K562 (cell line): ENCODE data around the gene DDX51. TPM values are rescaled to one million over a fixed set of nuclear protein-coding genes. Genes with fewer than 3 reads are reported as not detected.

Experiments used
- ATAC-seq: fragments of 200-7000 bp; cut with Tn5 transposase; 3 replicates; pipeline ENCODE4 v1.9.1; 2020; ENCODE audit warnings: moderate library complexity
- BruUV-seq: library from RNA; stranded (reverse); fragments of 400-500 nt; replicated peaks from 2 replicates; lab custom pipeline; 2021; lab: Mats Ljungman, UMichigan
- CTCF ChIA-PET: fragments of 300-600 bp; formaldehyde crosslinking; extraction: SDS; loops from one replicate; lab custom pipeline; 2021; ENCODE audit warnings: low intra/inter-chr PET ratio; lab: Yijun Ruan, JAX
- POLR2A ChIA-PET: fragments of 300-600, 350-650 bp; sonication (Branson Sonifier 250); formaldehyde crosslinking; extraction: SDS; loops from one replicate; lab custom pipeline; 2021; ENCODE audit warnings: antibody characterized with exemption, inconsistent platforms; lab: Yijun Ruan, JAX
- DNase-seq, 4 experiments: peaks; one replicate each; pipeline versions ENCODE4 v3.0.0 to v3.0.0-alpha.2; 2011 to 2018; ENCODE audit warnings: low spot score in 3 of 4, mixed read lengths in 3 of 4; ENCODE audit errors: extremely low read depth in 1 of 4
- FAIRE-seq: peaks from 2 replicates; lab custom pipeline; 2011; peaks lifted over from hg19 to GRCh38; lab: Jason Lieb, UNC
- H2AFZ ChIP-seq: 2 replicates; pipeline ENCODE4 v1.6.0; 2011; ENCODE audit warnings: low read depth, low read length, control low read depth, inconsistent platforms
- H3K27ac ChIP-seq: fragments of 200-600 bp; 3 replicates; pipeline ENCODE4 v1.8.0; 2011; ENCODE audit warnings: low read depth, mild to moderate bottlenecking, control low read depth, inconsistent platforms, low read length, moderate library complexity, mixed read lengths; ENCODE audit errors: extremely low read depth
- H3K27me3 ChIP-seq, 2 experiments: fragments of 300-600 bp in 1 of 2; 2 replicates in 1 of 2; 3 replicates in 1 of 2; pipeline versions ENCODE4 v1.6.0 to v1.8.0; 2011; ENCODE audit warnings: inconsistent platforms in 2 of 2, low read length in 2 of 2, mild to moderate bottlenecking in 1 of 2, mixed read lengths in 1 of 2, moderate library complexity in 1 of 2; ENCODE audit not compliant: control insufficient read depth in 2 of 2, insufficient read depth in 2 of 2
- H3K36me3 ChIP-seq: fragments of 300-600 bp; 3 replicates; pipeline ENCODE4 v1.8.0; 2011; ENCODE audit warnings: mild to moderate bottlenecking, low read length, inconsistent platforms; ENCODE audit not compliant: control insufficient read depth, insufficient read depth
- H3K4me1 ChIP-seq, 2 experiments: fragments of 200-600 bp in 1 of 2; replicated peaks in 1 of 2; 2 replicates in 1 of 2; 3 replicates in 1 of 2; pipeline versions ENCODE4 v1.5.1 to v1.8.0; 2011; ENCODE audit warnings: inconsistent platforms in 2 of 2, low read length in 2 of 2, mild to moderate bottlenecking in 1 of 2, mixed read lengths in 1 of 2, moderate library complexity in 1 of 2; ENCODE audit not compliant: control insufficient read depth in 2 of 2, insufficient read depth in 2 of 2
- H3K4me2 ChIP-seq: 2 replicates; pipeline ENCODE4 v1.6.1; 2011; ENCODE audit warnings: low read length, control low read depth, inconsistent platforms, mixed read lengths; ENCODE audit not compliant: insufficient read depth
- H3K4me3 ChIP-seq: fragments of 200-600 bp; sonication (generic), shearing (Covaris generic); 2 replicates; pipeline ENCODE4 v1.5.1; 2016; ENCODE audit warnings: control low read depth, inconsistent platforms
- H3K79me2 ChIP-seq: fragments of 200-600 bp; 3 replicates; pipeline ENCODE4 v1.8.0; 2011; ENCODE audit warnings: low read length, inconsistent platforms; ENCODE audit not compliant: control insufficient read depth, insufficient read depth
- H3K9ac ChIP-seq, 2 experiments: 2 replicates each; pipeline versions ENCODE4 v1.6.0 to v1.6.1; 2011; ENCODE audit warnings: low read depth in 2 of 2, low read length in 2 of 2, control low read depth in 1 of 2, inconsistent platforms in 1 of 2, mild to moderate bottlenecking in 1 of 2, mixed read lengths in 1 of 2; ENCODE audit not compliant: insufficient read depth in 1 of 2
- H3K9me1 ChIP-seq: one replicate; pipeline ENCODE4 v1.6.0; 2011; ENCODE audit warnings: inconsistent platforms, mild to moderate bottlenecking, low read length, moderate library complexity; ENCODE audit not compliant: control insufficient read depth, insufficient read depth
- H3K9me3 ChIP-seq: replicated peaks from 2 replicates; pipeline ENCODE4 v1.5.1; 2011; ENCODE audit warnings: low read depth, low read length, inconsistent platforms; ENCODE audit not compliant: control insufficient read depth, insufficient read depth
- H4K20me1 ChIP-seq: replicated peaks from 2 replicates; pipeline ENCODE4 v1.6.1; 2011; ENCODE audit warnings: low read length, inconsistent platforms, mixed read lengths; ENCODE audit not compliant: control insufficient read depth, insufficient read depth
- GABPA ChIP-seq: fragments of 200-800 bp; sonication (Bioruptor generic); conservative IDR thresholded peaks from 2 replicates; pipeline ENCODE4 v1.6.1; 2016; ENCODE audit warnings: low read depth, missing genetic modification characterization, missing compliant biosample characterization
- GABPB2 ChIP-seq: fragments of 250-450 bp; sonication (Bioruptor Pico); conservative IDR thresholded peaks from 2 replicates; pipeline ENCODE4 v1.5.1; 2021; ENCODE audit warnings: mild to moderate bottlenecking
- ILF3 ChIP-seq: fragments of 450-650 bp; IDR thresholded peaks from 2 replicates; pipeline ENCODE4 v1.6.1; 2018; ENCODE audit warnings: antibody characterized with exemption, mild to moderate bottlenecking, moderate library complexity, borderline replicate concordance
- OTX1 ChIP-seq: fragments of 450-650 bp; formaldehyde crosslinking; IDR thresholded peaks from 2 replicates; pipeline ENCODE4 v1.4.0; 2022; ENCODE audit warnings: mild to moderate bottlenecking
- POLR2G ChIP-seq: fragments of 200-400 bp; formaldehyde crosslinking; IDR thresholded peaks from 2 replicates; pipeline ENCODE4 v1.6.1; 2017; ENCODE audit warnings: low read depth, mild to moderate bottlenecking, antibody characterized with exemption, low read length, moderate library complexity
- WGBS: fragments of 100-300 bp; shearing (Covaris generic); methylation state at CpG from one replicate; pipeline ENCODE4 v1.1.6; 2016; ENCODE audit warnings: low coverage, mixed read lengths; ENCODE audit not compliant: insufficient coverage; ENCODE audit errors: missing lambda C conversion rate; 5-methylcytosine and 5-hydroxymethylcytosine counted together
- in situ Hi-C: fragments of 300-500 bp; cut with MboI; formaldehyde crosslinking; loops from 4 replicates; pipeline ENCODE4 v1.15.0; 2018; ENCODE audit warnings: inconsistent platforms, mixed read lengths
- intact Hi-C: fragments of 100-400 bp; cut with micrococcal nuclease; formaldehyde crosslinking; loops from 2 replicates; pipeline ENCODE4 v1.14.2; 2022
- polyA plus RNA-seq, 8 experiments: library from polyadenylated mRNA; depleted of rRNA in 4 of 8; stranded (reverse) in 5 of 8; unstranded in 3 of 8; fragments of >200 nt; fragmentation: Nextera tagmentation in 2 of 8; fragmentation: Illumina TruSeq in 1 of 8; extraction: Ambion mirVana in 2 of 8; extraction: Trizol in 1 of 8; gene quantifications; 2 replicates each; pipeline versions ENCODE4 v1.2.1 to v1.2.3, GENCODE V29; 2011 to 2014; ENCODE audit warnings: inconsistent platforms in 1 of 8, missing spikeins in 1 of 8
- total RNA-seq, 7 experiments: library from RNA; depleted of rRNA in 6 of 7; stranded (reverse); fragments of >200 nt in 6 of 7; fragmentation: Illumina TruSeq in 2 of 7; extraction: Trizol in 2 of 7; gene quantifications; 2 replicates each; pipeline versions ENCODE4 v1.2.1 to v1.2.3, GENCODE V29; 2011 to 2021; ENCODE audit warnings: low replicate concordance in 1 of 7
- TF ChIP-seq, protein P1 (sequence below): fragments of 250-450 bp; sonication (Bioruptor Pico); IDR thresholded peaks from 2 replicates; pipeline ENCODE4 v1.4.0; 2020; ENCODE audit warnings: borderline replicate concordance
- TF ChIP-seq, protein P2 (sequence below): fragments of 200-800 bp; sonication (Bioruptor generic); IDR thresholded peaks from 2 replicates; pipeline ENCODE4 v1.6.1; 2016; ENCODE audit warnings: missing genetic modification characterization, missing compliant biosample characterization

Gene DDX51
- total and polyA plus RNA-seq, 9 of the 15 experiments (the other 6 are each of a cell fraction or from before 2014, with no cell fraction given) = 1.1 to 35.9 (median 12.4) TPM

DNA sequence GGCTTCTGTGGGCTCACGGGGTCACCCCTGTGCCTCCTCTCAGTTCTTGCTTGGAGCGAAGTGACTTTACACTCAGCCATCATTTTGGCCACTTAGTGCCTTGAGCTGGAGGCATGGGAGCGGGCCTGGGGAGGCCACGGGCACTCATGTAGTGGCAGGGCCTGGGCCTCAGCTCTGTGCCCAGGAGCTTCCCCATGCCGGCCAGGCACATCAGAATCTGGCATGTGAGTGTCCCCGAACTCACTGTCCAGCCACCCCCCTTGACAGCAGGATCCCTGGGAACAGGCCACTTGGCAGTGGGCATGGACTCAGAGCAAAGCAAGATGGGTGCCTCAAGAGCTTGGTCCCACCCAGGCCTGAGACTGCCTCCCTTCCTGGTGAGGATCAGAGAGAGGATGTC, 29.5 kb downstream of the DDX51 start:
- CTCF ChIA-PET = no interaction called here
- Histone ChIP-seq H3K27me3 (no peaks in the 10 kb centered on the region), H3K9ac (0 out of 4 replicates have a peak overlapping the region, but pooled peaks of 1 of the 2 experiments have one; percentile 5), H3K79me2 (no peaks in the 10 kb centered on the region), H3K4me3 (no peak overlapping the region), H3K36me3 (peaks cover 82% of the 10 kb centered on the region; the same call in 2 of the 3 replicates), H3K4me2 (no peak overlapping the region), H4K20me1 (no peaks in the 10 kb centered on the region), H3K27ac (no peak overlapping the region), H3K9me3 (no peaks in the 10 kb centered on the region), H3K9me1 (no peaks in the 10 kb centered on the region), H3K4me1 (no peaks in the 10 kb centered on the region; a peak in 1 of 5 replicates), H2AFZ (no peak overlapping the region)
- TF ChIP-seq GABPB2 = no peak
- no peak for TF ChIP-seq ILF3
- TF ChIP-seq OTX1 (CRISPR knock-in tag) = no peak
- TF ChIP-seq, protein P1, sequence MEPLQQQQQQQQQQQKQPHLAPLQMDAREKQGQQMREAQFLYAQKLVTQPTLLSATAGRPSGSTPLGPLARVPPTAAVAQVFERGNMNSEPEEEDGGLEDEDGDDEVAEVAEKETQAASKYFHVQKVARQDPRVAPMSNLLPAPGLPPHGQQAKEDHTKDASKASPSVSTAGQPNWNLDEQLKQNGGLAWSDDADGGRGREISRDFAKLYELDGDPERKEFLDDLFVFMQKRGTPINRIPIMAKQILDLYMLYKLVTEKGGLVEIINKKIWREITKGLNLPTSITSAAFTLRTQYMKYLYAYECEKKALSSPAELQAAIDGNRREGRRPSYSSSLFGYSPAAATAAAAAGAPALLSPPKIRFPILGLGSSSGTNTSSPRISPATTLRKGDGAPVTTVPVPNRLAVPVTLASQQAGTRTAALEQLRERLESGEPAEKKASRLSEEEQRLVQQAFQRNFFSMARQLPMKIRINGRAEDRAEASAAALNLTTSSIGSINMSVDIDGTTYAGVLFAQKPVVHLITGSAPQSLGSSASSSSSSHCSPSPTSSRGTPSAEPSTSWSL (CRISPR knock-in tag) = no peak
- TF ChIP-seq, protein P2, sequence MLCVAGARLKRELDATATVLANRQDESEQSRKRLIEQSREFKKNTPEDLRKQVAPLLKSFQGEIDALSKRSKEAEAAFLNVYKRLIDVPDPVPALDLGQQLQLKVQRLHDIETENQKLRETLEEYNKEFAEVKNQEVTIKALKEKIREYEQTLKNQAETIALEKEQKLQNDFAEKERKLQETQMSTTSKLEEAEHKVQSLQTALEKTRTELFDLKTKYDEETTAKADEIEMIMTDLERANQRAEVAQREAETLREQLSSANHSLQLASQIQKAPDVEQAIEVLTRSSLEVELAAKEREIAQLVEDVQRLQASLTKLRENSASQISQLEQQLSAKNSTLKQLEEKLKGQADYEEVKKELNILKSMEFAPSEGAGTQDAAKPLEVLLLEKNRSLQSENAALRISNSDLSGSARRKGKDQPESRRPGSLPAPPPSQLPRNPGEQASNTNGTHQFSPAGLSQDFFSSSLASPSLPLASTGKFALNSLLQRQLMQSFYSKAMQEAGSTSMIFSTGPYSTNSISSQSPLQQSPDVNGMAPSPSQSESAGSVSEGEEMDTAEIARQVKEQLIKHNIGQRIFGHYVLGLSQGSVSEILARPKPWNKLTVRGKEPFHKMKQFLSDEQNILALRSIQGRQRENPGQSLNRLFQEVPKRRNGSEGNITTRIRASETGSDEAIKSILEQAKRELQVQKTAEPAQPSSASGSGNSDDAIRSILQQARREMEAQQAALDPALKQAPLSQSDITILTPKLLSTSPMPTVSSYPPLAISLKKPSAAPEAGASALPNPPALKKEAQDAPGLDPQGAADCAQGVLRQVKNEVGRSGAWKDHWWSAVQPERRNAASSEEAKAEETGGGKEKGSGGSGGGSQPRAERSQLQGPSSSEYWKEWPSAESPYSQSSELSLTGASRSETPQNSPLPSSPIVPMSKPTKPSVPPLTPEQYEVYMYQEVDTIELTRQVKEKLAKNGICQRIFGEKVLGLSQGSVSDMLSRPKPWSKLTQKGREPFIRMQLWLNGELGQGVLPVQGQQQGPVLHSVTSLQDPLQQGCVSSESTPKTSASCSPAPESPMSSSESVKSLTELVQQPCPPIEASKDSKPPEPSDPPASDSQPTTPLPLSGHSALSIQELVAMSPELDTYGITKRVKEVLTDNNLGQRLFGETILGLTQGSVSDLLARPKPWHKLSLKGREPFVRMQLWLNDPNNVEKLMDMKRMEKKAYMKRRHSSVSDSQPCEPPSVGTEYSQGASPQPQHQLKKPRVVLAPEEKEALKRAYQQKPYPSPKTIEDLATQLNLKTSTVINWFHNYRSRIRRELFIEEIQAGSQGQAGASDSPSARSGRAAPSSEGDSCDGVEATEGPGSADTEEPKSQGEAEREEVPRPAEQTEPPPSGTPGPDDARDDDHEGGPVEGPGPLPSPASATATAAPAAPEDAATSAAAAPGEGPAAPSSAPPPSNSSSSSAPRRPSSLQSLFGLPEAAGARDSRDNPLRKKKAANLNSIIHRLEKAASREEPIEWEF (CRISPR knock-in tag) = no peak
- 0 out of 2 replicates have a peak, but pooled peaks have one; percentile 20 for TF ChIP-seq POLR2G
- no peak for TF ChIP-seq GABPA (tag)
- FAIRE-seq (no peak), ATAC-seq (no peak), DNase-seq (no peak)
- POLR2A ChIA-PET = interaction anchor here (0.9 kb wide), 1 partner anchor 26 kb away, joined by 3 read pairs; no protein-coding TSS in a partner anchor
- WGBS = 91% methylated on average over 6 of the region's 6 CpGs
- in situ Hi-C loops = no loop called here
- BruUV-seq = no TSS peak
- intact Hi-C loops = no loop called here
